GM13976 (cell line): Measurements from ENCODE around the gene ARRDC2.

Experiments
- DNase-seq: peaks from one replicate; pipeline ENCODE4 v3.0.0; 2012; ENCODE audit warnings: low spot score
- CTCF ChIP-seq: IDR thresholded peaks from 2 replicates; pipeline ENCODE4 v1.5.1; 2012; ENCODE audit warnings: borderline replicate concordance, mild to moderate bottlenecking; ENCODE audit not compliant: insufficient read depth; ENCODE audit errors: extremely low read depth, missing control alignments, control extremely low read depth
- in situ Hi-C: fragments of 300-500 bp; cut with MboI; formaldehyde crosslinking; loops from one replicate; pipeline ENCODE4 v1.12.0; 2022; ENCODE audit warnings: low sequenced_read_pairs, mixed read lengths, inconsistent platforms; ENCODE audit not compliant: unreplicated experiment

The ARRDC2 gene

GRCh38 chr19:18016209-18016910 is 8.4 kb downstream of the ARRDC2 start:
- no peak for DNase-seq
- TF ChIP-seq CTCF, result no peak
- in situ Hi-C loops, result loop anchor here (5.0 kb wide), 1 partner anchor 41 kb away; no protein-coding TSS in a partner anchor

- in situ Hi-C loops, result loop anchor here (5.0 kb wide), 1 partner anchor 40 kb away; no protein-coding TSS in a partner anchor
- no peak for TF ChIP-seq CTCF
- DNase-seq, result no peak
Measured at GRCh38 chr19:18017275-18018083, 9.5 kb downstream of the ARRDC2 start.

- in situ Hi-C loops, result no loop called here
- DNase-seq, result peak; percentile 29
- TF ChIP-seq CTCF, result no peak
Measured at GRCh38 chr19:18020212-18021085, 12.5 kb downstream of the ARRDC2 start.

- in situ Hi-C loops, result no loop called here
- no peak for TF ChIP-seq CTCF
- DNase-seq, result peak; percentile 63
Measured at GRCh38 chr19:18021121-18021755, 13.3 kb downstream of the ARRDC2 start.

- peak; percentile 47 for DNase-seq
- TF ChIP-seq CTCF, result no peak
- in situ Hi-C loops, result no loop called here
Measured at GRCh38 chr19:18023622-18024251, 15.8 kb downstream of the ARRDC2 start.

GRCh38 chr19:18027151-18027550 is 19.2 kb downstream of the ARRDC2 start:
- no peak for TF ChIP-seq CTCF
- in situ Hi-C loops, result no loop called here

More at GRCh38 chr19:18027151-18027550, 19.2 kb downstream of the ARRDC2 start:
- DNase-seq, result no peak
